Naive B cell (primary cell): ENCODE results near the gene BDNF. TPM values are rescaled to one million over a fixed set of nuclear protein-coding genes. Genes with fewer than 3 reads are reported as not detected.

ENCODE experiments used
- ATAC-seq, 2 donors: fragments of 150-1000 bp; cut with Tn5 transposase; 2 replicates each; pipeline ENCODE4 v1.10.0; 2021; ENCODE audit warnings: low read depth in 2 of 2, mild to moderate bottlenecking in 2 of 2, moderate library complexity in 2 of 2
- DNase-seq: peaks from one replicate; pipeline ENCODE4 v3.0.0; 2022
- H3K27ac Mint-ChIP-seq, 6 donors: one replicate each; pipeline ENCODE4 v1.8.0; 2020 to 2022; ENCODE audit warnings: mild to moderate bottlenecking in 6 of 6, mixed read lengths in 6 of 6, moderate library complexity in 5 of 6, inconsistent platforms in 2 of 6
- H3K27me3 Mint-ChIP-seq, 3 donors: one replicate each; pipeline ENCODE4 v1.8.0; 2021 to 2022; ENCODE audit warnings: mixed read lengths in 3 of 3, mild to moderate bottlenecking in 1 of 3
- H3K36me3 Mint-ChIP-seq, 2 donors: one replicate each; pipeline ENCODE4 v1.8.0; 2020 to 2022; ENCODE audit warnings: mixed read lengths in 2 of 2, inconsistent platforms in 1 of 2, mild to moderate bottlenecking in 1 of 2
- H3K4me1 Mint-ChIP-seq, 3 donors: one replicate each; pipeline ENCODE4 v1.8.0; 2020 to 2022; ENCODE audit warnings: mixed read lengths in 3 of 3, inconsistent platforms in 1 of 3, mild to moderate bottlenecking in 1 of 3, moderate library complexity in 1 of 3
- H3K4me3 Mint-ChIP-seq, 8 donors: one replicate each; pipeline ENCODE4 v1.8.0; 2020 to 2022; ENCODE audit warnings: mild to moderate bottlenecking in 8 of 8, mixed read lengths in 8 of 8, moderate library complexity in 8 of 8, inconsistent platforms in 2 of 8
- H3K9me3 Mint-ChIP-seq, 7 donors: one replicate each; pipeline ENCODE4 v1.8.0; 2020 to 2022; ENCODE audit warnings: mixed read lengths in 7 of 7, mild to moderate bottlenecking in 5 of 7, inconsistent platforms in 2 of 7, moderate library complexity in 1 of 7
- polyA plus RNA-seq, 6 donors: library from polyadenylated mRNA; unstranded; fragments of 300-500 nt; fragmentation: Illumina TruSeq; gene quantifications; one replicate each; pipeline ENCODE4 v1.2.3, GENCODE V29; 2021; ENCODE audit warnings: low read depth in 6 of 6

BDNF gene
- polyA plus RNA-seq, 6 donors from 2014 or later = 0.06 TPM; not detected in 5

GRCh38 chr11:27611390-27611789 lies 88.9 kb downstream of the BDNF start:
- Mint-ChIP-seq H3K27ac (no peak overlapping the region), H3K27me3 (no peaks in the 10 kb centered on the region), H3K9me3 (no peaks in the 10 kb centered on the region), H3K36me3 (no peaks in the 10 kb centered on the region), H3K4me1 (no peaks in the 10 kb centered on the region), H3K4me3 (no peak overlapping the region)
- ATAC-seq (no peak), DNase-seq (no peak)

- no peak overlapping the region for H3K4me3 Mint-ChIP-seq
- no peaks in the 10 kb centered on the region for H3K36me3 Mint-ChIP-seq
- no peaks in the 10 kb centered on the region for H3K4me1 Mint-ChIP-seq
- no peaks in the 10 kb centered on the region for H3K9me3 Mint-ChIP-seq
- no peak overlapping the region for H3K27ac Mint-ChIP-seq
- ATAC-seq (no peak), DNase-seq (no peak)
- H3K27me3 Mint-ChIP-seq = no peaks in the 10 kb centered on the region
Measured at GRCh38 chr11:27610946-27611345, 89.3 kb downstream of the BDNF start.

- DNase-seq = no peak
- Mint-ChIP-seq H3K4me1 (no peaks in the 10 kb centered on the region), H3K27ac (no peak overlapping the region), H3K9me3 (no peaks in the 10 kb centered on the region), H3K4me3 (no peak overlapping the region), H3K36me3 (no peaks in the 10 kb centered on the region), H3K27me3 (no peaks in the 10 kb centered on the region)
- no peak for ATAC-seq
Measured at GRCh38 chr11:27610280-27610679, 90.0 kb downstream of the BDNF start.

- Mint-ChIP-seq H3K4me3 (no peak overlapping the region), H3K4me1 (no peaks in the 10 kb centered on the region), H3K36me3 (no peaks in the 10 kb centered on the region), H3K27ac (no peak overlapping the region), H3K27me3 (no peaks in the 10 kb centered on the region), H3K9me3 (no peaks in the 10 kb centered on the region)
- ATAC-seq (no peak), DNase-seq (no peak)
Measured at GRCh38 chr11:27608951-27609350, 91.3 kb downstream of the BDNF start.

GRCh38 chr11:27605422-27605821 lies 94.8 kb downstream of the BDNF start:
- Mint-ChIP-seq H3K4me1 (no peaks in the 10 kb centered on the region), H3K4me3 (no peak overlapping the region), H3K27ac (no peak overlapping the region), H3K36me3 (no peaks in the 10 kb centered on the region), H3K9me3 (no peaks in the 10 kb centered on the region), H3K27me3 (no peaks in the 10 kb centered on the region)
- ATAC-seq (no peak), DNase-seq (no peak)

Other genes starting within 250 kb of the BDNF start
- gene LGR4, start 227.7 kb downstream of the BDNF start, polyA plus RNA-seq = 1 to 10 TPM in 3 of 6 donors, under 1 TPM in 2, not detected in 1; 0.54 to 2.6 (median 1.2) TPM
- 10 to 100 TPM; 10.3 to 18.3 (median 14.3) TPM for gene LIN7C, start 193.7 kb downstream of the BDNF start, polyA plus RNA-seq